ENCODE results near the gene TTLL6.
"Not testable (repeated sequence)": the region's sequence is repeated elsewhere in the genome, so short reads cannot be mapped to it uniquely, and the experiment has no call there.

Gene TTLL6

DNA sequence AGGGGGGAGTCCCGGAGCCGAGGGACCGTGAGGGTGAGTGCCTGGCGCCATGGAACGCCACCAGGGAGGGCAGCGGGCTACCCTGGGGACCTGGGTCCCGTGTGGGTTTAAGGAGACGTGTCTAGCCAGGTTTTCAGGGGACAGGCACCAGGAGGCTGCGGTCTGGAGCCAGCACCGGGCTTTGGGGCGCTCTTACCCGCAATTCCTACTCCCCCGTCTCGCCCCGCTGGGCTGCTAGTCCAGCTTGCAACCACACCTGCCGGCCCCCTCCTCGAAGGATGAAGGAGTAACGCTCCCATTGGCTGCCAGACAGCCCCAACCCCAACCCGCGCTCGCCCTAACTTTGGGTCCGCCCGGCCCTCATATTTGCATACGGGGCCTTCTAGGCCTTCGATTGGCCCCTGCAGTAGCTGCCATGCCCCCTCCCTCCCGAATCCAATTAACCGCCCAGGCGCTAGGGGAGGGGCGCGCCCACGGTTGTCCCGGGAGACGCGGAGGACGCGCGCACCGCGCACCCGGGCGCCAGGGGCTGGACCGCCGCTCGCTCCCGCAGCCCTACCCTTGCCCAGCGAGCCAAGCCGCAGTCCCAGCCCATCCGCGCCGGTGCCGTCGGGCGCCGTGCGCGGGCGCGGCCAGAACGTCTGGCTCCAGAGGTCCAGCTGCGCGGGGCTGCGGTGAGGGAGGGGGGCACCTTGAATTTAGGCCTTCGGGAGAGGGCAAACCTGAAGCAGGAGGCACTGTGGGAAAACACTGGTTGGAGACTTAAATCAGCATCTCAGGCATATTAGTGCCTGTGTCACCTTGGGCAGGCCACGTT, at the start of gene TTLL6:
Gene TTLL6 (minus strand): TSS at position 456 of the 817 bp plus-strand sequence. CDS start 157 bp downstream, at position 299.
- DNase-seq, result peak; percentile 70

DNA sequence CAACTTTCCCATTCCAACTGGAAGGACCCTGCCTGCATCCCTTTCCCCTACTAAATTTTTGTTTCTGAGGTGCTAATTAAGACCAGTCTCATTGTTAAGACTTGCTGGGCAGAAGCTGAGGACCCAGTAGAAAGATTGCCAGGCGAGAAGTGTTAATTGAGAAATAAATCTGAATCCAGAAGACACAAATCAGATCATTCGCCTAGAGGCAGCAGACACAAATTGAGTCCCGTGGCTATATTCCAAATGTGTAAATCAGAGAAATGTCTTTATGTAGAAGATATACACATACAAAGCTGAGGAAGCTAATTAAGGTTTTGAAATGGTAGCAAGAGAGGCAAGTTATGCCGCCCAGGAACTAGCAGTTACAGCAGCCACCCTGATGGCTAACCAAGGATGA, 43.4 kb upstream of the TTLL6 start:
- no peak for DNase-seq

DNA sequence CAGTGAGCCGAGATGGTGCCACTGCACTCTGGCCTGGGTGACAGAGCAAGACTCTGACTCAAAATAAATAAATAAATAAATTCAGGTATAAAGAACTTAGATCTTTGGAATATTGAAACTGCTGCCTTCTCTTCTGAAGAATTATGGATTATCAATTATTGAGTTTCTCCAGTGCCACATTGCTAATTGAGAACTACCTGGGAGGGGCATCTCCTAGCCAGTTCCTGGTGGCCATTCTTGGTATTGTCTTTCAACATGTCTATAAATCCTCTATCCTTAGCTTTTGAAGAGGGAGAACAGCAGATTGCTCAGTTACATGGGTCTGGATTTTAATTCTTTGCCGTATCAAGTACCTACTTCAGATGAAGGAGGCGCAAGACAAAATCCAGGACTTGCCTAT, 43.0 kb upstream of the TTLL6 start:
- DNase-seq, result no peak

DNA sequence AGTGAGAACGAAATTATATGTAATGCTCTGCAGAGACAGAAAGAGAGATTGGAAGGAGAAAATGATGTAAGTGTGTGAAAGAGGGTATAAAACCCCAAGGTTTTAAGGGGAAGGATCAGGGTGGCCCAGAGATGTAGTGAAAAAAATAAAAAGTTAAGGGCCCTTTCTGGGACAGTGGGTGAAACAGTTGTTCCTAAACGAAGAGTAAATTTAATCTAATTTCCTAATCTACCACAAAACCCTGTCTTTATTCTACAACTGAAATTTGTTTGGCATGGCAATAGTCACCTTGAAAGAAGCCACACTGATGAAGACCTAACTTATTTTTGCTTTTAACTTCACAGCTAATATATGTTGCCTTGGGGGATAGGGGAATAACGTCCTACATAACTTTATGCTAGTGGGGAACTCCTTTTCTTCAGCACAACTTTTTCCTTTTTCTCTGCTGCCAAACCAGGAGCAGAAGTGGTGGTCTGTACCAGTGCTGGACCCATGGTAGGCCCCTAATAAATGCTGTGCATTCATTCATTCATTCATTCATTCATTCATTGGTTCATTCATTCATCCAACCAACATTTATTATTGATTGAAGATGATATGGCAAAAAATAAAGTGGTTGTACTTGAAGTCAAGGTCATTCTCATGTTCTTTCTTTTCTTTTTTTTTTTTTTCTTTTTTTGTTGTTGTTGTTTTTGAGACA, 39.2 kb upstream of the TTLL6 start:
- DNase-seq, result no peak

DNA sequence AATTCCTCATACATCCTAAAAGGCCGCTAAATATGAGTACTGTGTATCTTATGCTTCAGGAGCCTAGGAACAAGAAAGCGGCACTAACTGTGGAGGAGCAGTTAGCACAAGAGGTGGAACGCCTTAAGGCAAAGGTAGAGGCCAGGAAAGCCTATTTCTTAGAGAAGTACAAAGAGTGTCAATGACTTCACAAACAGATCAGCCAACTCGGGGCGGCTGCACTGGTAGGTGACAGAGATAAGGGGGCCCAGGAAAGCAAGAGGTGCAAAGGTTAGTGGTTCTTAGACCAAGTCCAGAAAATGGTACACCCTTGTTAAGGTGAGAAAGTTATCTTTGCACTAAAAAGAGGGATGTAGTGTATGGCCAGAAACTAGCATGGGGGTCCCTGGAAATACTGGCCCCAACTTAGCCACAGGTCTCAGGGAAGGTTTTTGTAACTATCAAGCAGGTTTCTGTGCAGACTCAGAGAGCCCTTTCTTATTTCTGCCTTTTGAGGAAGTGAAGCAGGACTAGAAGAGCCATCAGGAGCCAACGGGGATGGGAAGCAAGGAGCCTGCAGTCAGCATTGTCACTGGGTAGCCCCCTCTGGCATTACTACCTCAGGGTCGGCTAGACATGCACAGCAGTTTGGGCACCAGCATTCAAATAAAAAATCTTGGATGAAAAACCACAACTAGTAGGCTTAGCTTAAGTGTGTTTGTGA, 37.9 kb upstream of the TTLL6 start:
- no peak for DNase-seq

DNA sequence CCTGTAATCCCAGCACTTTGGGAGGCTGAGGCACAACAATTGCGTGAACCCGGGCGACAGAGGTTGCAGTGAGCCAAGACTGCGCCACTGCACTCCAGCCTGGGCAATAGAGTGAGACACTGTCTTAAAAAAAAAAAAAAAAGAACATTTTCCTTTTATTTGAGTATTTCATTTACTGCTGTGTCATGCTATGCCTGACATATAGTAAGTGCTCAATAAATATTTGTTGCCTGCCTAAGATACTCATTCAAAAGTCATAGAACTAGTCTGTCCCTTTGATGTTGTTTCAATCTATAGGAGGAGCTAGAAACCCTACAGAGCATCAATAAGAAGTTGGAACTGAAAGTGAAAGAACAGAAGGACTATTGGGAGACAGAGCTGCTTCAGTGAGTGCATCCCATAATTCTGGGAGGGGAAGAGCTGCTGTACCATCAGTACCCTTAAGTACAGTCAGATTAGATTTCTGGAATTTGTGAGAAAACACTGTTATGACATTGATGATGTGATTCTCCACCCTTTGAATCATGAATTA, 33.8 kb upstream of the TTLL6 start:
- DNase-seq, result no peak

DNA sequence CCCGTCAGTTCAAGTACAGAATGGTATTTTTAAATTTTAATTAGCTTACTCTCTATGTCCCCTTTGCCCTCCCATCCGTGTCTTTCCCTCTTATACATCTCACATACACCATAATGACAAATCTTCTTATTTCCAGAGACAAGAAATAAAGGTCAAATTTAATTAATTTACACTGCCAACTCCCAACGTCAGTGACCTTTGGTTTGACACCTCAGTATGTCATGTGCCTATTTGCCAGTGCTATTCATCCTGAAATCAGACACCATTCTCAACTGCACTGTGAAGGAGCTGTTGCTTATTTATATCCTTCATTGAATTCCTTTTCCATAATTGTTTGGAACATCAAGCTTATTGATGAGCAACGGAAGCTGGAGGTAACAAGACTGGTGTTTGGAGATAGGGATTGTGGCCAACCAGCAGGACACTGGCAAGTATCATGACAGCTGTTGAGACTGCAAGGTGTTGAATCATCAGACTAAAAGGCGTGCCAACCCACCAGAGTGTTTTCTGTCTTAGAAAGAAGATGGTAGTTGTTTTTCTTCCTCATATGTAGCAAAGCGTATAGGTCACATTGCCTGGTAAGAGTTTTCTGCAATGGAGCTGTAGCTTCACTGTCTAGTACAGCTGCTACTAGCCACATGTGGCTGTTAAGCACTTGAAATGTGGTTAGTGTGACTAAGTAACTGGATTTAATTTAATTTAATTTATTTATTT, 26.3 kb upstream of the TTLL6 start:
- DNase-seq, result no peak

DNA sequence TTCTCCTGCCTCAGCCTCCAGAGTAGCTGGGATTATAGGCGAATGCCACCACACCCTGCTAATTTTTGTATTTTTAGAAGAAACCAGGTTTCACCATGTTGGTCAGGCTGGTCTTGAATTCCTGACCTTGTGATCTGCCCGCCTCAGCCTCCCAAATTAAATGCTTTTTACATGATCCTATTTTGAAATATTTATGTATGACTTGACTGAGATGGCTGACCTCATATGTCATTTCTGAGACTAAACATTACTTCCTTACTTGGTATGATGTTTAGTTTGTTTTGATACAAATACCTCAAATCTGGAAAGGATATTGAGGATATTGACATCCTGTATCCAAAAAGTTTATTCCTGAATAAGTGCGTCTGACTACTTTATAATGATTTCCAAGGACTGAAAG, 25.7 kb upstream of the TTLL6 start:
- DNase-seq, result no peak

DNA sequence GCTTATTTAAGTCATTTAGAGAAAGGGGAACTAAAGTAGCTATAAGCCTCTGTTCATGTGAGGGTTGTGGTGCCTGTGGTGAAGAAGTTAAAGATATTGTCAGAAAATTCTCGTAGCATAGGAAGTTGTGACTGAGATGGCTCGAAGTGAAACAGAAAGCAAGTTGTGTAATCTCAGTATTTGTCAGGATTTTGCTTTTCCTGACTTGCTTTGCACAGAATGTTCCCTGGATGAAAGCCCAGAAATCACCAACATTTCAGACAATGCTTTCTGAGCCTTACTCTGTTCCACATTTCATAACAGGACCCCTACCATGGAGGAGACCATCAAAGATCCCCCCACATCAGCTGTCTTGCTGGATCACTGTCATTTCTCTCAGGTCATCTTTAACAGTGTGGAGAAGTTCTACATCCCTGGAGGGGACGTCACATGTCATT, 24.4 kb upstream of the TTLL6 start:
- peak; percentile 81 for DNase-seq

DNA sequence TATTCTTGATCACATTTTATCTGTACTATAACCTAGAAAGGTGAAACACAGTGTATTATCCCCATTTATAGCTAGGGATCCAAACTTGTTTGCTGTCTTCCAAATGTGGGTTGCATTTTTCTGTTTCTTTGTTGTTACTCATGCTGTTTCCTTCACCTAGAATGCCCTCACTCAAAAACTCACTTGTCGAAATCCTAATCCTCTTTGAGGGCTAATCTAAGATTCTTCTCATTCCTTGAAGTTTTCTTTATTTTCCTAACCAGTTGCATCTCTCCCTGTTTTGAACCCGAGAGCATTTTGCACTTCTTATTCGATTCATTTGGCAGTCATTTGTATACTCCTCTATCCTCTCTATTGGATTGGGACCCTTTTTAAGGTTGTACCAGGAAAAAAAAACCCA, 23.4 kb upstream of the TTLL6 start:
- no peak for DNase-seq

DNA sequence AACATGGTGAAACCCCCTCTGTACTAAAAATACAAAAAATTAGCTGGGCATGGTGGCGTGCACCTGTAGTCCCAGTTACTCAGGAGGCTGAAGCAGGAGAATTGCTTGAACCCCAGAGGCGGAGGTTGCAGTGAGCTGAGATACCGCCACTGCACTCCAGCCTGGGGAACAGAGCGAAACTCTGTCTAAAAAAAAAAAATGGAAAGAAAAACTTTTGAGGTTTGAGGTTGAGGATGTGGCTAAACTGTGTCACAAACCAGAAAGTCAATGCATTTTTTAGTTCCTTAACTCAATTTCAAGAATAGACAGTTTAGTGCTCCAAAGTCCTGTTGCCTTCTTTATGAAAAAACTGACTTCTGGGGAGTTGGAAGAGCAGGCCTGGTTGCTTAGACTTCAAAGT, 20.4 kb upstream of the TTLL6 start:
- peak; percentile 57 for DNase-seq

DNA sequence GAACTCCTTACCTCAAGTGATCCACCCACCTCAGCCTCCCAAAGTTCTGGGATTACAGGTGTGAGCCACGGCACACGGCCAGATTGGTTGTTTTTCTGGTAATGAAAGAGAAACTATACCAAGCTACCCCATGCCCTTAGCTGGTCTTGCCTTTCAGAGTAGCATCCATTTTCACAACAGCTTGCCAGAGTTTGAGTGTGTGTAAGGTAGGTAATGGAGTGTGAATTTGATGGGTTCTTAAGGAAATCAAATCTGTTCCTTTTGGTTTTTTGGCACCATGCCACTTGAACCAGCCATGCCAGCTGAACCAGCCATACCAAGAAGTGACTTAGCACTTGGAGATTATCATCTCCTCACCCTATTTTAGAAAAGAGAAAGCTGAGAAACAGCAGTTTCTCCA, 18.9 kb upstream of the TTLL6 start:
- peak; percentile 43 for DNase-seq

DNA sequence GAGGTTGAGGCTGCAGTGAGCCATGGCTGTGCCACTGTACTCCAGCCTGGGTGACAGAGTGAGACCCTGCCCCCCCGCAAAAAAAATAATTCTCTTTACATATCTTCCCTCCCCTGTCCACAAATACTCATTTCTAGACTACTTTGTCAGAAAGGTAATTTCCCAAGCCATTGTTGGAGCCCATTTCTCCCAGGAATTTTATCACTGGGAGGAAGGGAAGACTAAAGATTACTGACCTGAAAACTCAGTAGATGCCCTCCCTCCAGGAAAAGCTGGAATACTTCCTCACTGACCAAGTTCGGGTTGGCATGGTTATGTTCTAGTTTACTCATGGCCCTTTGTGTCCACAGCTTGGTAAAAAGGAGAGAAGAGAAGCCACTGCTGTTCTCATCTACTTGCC, 17.9 kb upstream of the TTLL6 start:
- DNase-seq, result peak; percentile 36

DNA sequence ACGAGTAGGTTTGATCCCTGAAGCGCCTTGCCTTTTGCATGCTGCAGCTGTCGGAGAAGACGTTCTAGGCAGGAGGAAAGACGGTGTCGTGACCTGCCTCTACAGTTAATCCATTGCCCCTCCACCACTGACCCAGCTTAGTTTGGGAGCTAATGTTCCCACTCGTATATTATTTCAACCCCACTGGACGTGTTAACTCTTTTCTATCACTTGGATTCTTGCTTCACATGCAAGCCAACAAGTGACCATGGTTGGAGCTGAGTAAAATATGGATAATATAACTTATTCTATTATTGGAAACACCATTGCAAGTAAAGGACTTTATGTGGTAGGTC, 14.5 kb upstream of the TTLL6 start:
- DNase-seq, result no peak

DNA sequence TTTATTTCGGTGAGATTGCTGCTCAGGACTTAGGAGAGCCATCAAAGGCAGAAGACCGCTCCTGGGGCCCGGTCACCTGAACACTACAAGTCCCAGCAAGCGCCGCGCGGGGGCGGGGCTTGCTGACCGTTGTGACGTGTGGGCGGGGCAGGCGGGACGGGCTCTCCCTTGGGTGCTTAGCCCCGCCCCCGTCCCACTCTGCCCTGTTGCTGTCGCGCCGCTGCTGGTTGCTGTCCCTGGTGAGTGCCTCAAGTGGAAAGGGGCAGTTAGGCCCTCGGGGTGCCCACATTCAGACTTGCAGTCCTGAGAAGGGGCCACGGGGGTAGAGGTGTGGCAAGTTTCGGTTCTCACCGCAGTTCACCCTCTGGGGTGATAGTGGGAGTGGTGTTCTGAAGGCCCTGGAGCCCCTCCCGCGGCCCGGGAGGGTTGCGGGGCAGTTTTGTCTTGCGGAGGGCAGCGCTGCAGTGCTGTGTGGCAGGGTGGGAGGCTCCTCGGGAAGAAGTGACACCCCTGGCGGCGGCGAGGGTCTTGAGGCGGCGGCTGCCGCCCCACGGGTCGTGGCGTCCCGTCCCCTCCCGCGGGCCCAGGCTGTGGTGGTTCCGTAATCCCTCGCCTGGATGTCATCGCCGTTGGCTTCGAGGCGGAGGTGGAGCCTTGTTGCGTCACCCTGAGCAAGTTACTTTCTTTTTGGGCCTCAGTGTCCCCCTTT, 14.0 kb upstream of the TTLL6 start, which contains the start of gene CALCOCO2:
Gene CALCOCO2 (plus strand): TSS at position 196 of the 709 bp plus-strand sequence. CDS start 10,673 bp downstream, outside the sequence.
- DNase-seq, result peak; percentile 95

DNA sequence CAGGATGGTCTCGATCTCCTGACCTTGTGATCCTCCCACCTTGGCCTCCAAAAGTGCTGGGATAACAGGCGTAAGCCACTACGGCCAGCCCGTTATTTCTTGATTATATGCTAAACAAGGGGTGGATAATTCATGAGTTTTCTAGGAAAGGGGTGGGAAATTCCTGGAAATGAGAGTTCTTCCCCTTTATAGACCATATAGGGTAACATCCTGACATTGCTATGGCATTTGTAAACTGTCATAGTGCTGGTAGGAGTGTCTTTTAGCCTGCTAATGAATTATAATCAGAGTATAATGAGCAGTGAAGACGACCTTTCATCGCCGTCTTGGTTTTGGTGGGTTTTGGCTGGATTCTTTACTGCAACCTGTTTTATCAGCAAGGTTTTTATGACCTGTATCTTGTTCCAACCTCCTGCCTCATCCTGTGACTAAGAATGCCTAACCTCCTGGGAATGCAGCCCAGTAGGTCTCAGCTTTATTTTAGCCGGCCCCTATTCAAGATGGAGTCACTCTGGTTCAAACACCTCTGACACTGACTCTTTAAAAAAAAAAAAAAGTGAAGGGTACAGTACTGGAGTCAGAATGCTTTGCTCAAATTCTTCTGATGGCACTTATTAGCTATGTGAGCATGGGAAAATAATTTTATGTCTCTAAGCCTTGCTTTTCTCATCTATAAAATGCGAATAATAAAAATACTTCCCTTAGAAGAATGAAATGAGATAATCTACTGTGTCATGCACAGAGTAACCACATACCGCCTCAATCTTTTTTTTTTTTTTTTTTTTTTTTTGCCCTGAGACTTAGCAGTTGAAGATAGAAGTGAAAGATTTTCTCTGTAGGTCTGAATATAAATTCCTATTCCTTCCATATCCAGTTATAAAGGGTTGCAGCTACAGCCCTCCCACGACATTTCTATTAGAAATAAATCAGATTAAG, 8.7 kb upstream of the TTLL6 start:
- DNase-seq, result no peak

DNA sequence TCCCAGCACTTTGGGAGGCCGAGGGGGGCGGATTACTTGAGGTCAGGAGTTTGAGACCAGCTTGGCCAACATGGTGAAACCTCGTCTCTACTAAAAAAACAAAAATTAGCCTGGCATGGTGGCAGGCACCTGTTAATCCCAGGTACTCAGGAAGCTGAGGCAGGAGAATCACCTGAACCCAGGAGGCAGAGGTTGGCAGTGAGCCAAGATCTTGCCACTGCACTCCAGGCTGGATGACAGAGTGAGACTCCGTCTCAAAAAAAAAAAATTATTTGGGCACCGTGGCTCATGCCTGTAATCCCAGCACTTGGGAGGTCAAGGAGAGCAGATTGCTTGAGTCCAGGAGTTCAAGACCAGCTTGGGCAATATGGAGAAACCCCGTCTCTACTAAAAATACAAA, 3.9 kb upstream of the TTLL6 start:
- not testable (repeated sequence) for DNase-seq

DNA sequence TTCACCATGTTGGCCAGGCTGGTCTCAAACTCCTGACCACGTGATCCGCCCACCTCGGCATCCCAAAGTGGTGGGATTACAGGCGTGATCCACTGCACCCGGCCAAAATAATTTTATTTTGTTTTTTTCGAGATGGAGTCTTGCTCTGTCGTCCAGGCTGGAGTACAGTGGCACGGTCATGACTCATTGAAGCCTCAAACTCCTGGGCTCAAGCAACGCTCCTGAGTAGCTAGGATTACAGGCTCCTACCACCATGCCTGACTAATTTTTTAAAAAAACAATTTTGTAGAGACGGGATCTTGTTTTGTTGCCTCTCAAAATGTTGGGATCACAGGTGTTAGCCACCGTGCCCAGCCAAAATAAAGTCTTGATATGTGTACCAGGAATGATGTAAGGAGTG, 2.4 kb upstream of the TTLL6 start:
- DNase-seq, result no peak

DNA sequence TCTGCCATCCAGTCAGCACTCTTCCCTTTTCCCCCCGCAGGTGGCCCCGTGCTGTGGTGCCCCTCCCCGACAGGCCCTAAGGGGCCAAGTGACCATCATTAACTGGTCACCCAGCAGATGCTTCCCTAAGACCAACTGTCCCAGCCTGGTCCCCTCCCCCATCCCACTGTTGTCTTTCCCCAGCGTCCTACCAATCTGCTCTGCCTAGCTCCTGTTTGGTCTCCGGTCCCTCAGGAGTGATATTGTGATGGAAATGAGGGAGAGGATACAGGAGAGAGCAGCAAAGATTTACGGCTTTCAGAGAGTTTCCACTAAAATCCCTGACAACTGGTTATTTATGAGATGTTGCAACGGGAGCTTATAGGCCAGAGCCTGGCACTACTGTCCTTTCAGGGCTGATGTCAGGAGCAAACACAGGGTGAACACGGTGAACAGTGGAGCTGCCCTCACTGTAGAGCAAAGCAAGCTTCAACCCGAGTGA, 1.4 kb upstream of the TTLL6 start:
- no peak for DNase-seq

DNA sequence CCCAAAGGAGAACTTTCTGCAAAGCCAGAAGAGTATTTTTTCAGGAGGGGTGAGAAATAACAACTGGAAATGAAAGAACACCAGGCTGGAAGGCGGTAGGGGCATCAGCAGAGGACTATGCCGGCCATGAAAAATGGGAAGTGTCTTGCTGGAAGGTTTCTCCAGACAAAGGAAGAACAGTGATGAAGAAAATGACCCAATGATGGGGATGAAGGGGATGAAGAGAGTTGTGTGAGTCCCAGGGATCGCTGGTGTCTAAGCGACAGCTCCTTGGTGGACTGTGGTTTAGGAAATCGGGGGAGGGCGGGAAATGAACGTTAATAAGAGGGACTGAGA, 623 bp downstream of the TTLL6 start:
- no peak for DNase-seq

DNA sequence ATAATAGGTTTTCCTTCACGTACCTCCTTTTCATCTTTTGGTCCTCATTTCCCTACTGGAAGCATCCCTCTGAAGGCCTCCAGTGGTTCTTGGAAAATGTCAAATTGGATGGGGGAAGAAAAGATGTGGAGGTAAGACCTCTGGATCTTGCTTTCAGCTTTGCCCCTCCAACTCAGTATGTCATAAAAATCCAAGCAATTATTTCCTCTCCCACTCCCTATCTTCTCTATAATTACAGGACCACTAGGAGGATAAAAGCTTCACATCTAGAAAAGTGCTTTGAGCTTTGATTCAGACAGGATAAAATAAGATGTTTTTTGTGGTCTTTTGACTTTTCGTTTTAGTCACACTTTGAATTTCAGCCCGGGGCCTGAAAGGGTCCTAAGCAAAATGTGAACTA, 1.7 kb downstream of the TTLL6 start:
- DNase-seq, result peak; percentile 43
